A549 (cell line): Measurements from ENCODE around the gene KRTAP9-8.
"Not testable (repeated sequence)": the region's sequence is repeated elsewhere in the genome, so short reads cannot be mapped to it uniquely, and the experiment has no call there.

Source experiments
- CBX2 ChIP-seq: fragments of 200-600 bp; sonication (generic); IDR thresholded peaks from 2 replicates; pipeline ENCODE4 v1.6.1; 2016; ENCODE audit warnings: low read depth, mild to moderate bottlenecking, borderline replicate concordance
- CHD2 ChIP-seq: fragments of 150-350 bp; IDR thresholded peaks from 2 replicates; pipeline ENCODE4 v1.6.1; 2014; ENCODE audit warnings: low read length; ENCODE audit not compliant: partially characterized antibody
- CTCF ChIP-seq: fragments of >200 bp; sonication (Bioruptor Twin); formaldehyde crosslinking; IDR thresholded peaks from 3 replicates; pipeline ENCODE4 v1.5.1; 2016
- EP300 ChIP-seq, 2 experiments: fragments of >200 bp; sonication (Bioruptor Twin); formaldehyde crosslinking; IDR thresholded peaks; 2 replicates in 1 of 2; 3 replicates in 1 of 2; pipeline ENCODE4 v1.6.1; 2016 to 2017
- HES2 ChIP-seq: fragments of >200 bp; sonication (Bioruptor Twin); formaldehyde crosslinking; IDR thresholded peaks from 2 replicates; pipeline ENCODE4 v1.6.1; 2016
- KDM5A ChIP-seq: fragments of 200-600 bp; sonication (generic); IDR thresholded peaks from 2 replicates; pipeline ENCODE4 v1.6.1; 2016; ENCODE audit warnings: antibody characterized with exemption, mild to moderate bottlenecking
- MYC ChIP-seq: IDR thresholded peaks from 2 replicates; pipeline ENCODE4 v1.6.1; 2012; ENCODE audit warnings: mild to moderate bottlenecking, inconsistent platforms, low read length, improper control_type of control experiment, borderline replicate concordance
- POLR2A ChIP-seq: IDR thresholded peaks from 2 replicates; pipeline ENCODE4 v1.6.1; 2012; ENCODE audit warnings: mild to moderate bottlenecking, low read length
- REST ChIP-seq: fragments of 200-600 bp; sonication (generic); IDR thresholded peaks from 2 replicates; pipeline ENCODE4 v1.6.1; 2016; ENCODE audit warnings: antibody characterized with exemption, mild to moderate bottlenecking, moderate library complexity
- SMC3 ChIP-seq: fragments of >200 bp; sonication (Bioruptor Twin); formaldehyde crosslinking; IDR thresholded peaks from 3 replicates; pipeline ENCODE4 v1.6.1; 2018; ENCODE audit warnings: inconsistent platforms
- TFCP2L1 ChIP-seq: fragments of 250-450 bp; sonication (Bioruptor Pico); IDR thresholded peaks from 2 replicates; pipeline ENCODE4 v1.5.0; 2021; ENCODE audit warnings: mild to moderate bottlenecking

- not testable (repeated sequence) for TF ChIP-seq CHD2; CTCF; HES2; MYC; POLR2A; EP300 (IDR thresholded peaks at IDR 0.05); SMC3; REST; CBX2; KDM5A; TFCP2L1
Observed at GRCh38 chr17:41275648-41276190, 37.9 kb downstream of the KRTAP9-8 start, which contains the start of gene KRTAP9-7.
